Measurements from ENCODE around the gene PTEN. TPM values are rescaled to one million over a fixed set of nuclear protein-coding genes. Genes with fewer than 3 reads are reported as not detected.

PTEN gene
- total and polyA plus RNA-seq, 11 donors: 20.1 to 77.7 (median 60.0) TPM

DNA sequence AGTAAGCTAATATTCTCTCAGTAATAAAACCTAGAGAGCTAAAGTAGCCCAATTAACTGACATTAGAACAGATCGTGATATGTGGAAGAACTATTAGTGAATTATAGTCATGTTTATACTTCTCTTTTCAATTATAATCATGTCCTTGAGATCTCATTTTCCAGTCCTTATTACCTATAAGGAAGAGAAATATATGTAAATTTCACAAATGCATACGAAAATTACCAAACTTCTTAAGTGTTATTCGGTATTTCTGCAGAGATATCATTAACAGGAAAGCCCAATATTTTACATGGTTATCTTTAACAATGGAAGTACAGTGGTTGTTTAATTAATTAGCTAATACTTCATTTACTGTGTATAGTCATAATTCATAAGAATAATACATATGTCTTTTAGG, 110.7 kb downstream of the PTEN start:
- H3K27me3 ChIP-seq: no peaks in the 10 kb centered on the region
- H3K27ac ChIP-seq: no peak overlapping the region
- intact Hi-C loops (cut with DNase I): no loop called here
- H3K36me3 ChIP-seq: no peaks in the 10 kb centered on the region
- ATAC-seq (no peak), DNase-seq (no peak)
- WGBS, 4 donors: 83 to 88% (median 84%) methylated on average over 3 of the region's 3 CpGs
- no peaks in the 10 kb centered on the region for H3K9me3 ChIP-seq
- H3K4me1 ChIP-seq: peaks cover 0 to 8% (median 0%) of the 10 kb centered on the region in 12 donors
- H3K4me3 ChIP-seq: no peak overlapping the region
- TF ChIP-seq POLR2A (IDR thresholded peaks at IDR 0.05) (no peak), CTCF (IDR thresholded peaks at IDR 0.05) (no peak)

DNA sequence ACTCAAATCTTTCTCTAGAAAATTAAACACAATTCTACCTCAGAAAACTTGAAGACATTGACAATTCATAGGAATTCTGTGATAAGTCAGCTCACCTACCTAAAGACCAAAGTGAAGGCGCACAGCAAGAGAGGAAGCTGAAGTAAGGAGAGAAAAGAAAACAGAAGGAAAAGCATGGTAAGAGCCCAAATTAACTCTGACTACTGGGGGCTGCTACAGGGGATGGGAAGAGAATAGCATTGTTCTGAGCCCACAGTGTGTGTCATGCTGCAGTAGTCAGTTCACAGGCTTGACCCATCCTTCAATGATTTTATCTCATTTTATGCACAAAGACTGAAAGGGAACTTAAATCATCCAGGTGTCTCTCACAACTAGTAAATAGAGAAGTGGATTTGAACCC, 111.3 kb downstream of the PTEN start:
- no peaks in the 10 kb centered on the region for H3K36me3 ChIP-seq
- no peak for DNase-seq
- TF ChIP-seq CTCF (IDR thresholded peaks at IDR 0.05) (no peak), POLR2A (IDR thresholded peaks at IDR 0.05) (no peak)
- no peak for ATAC-seq
- 89 to 98% (median 96%) methylated on average over 1 of the region's 1 CpG for WGBS, 4 donors
- intact Hi-C loops (cut with DNase I): loop anchor here in 1 of 10 donors (5.0 kb wide), 1 partner anchor 138 kb away; no protein-coding TSS in a partner anchor
- no peaks in the 10 kb centered on the region for H3K9me3 ChIP-seq
- no peak overlapping the region for H3K4me3 ChIP-seq
- no peak overlapping the region for H3K27ac ChIP-seq
- peaks cover 0 to 8% (median 0%) of the 10 kb centered on the region in 12 donors for H3K4me1 ChIP-seq
- H3K27me3 ChIP-seq: no peaks in the 10 kb centered on the region

- H3K36me3 ChIP-seq: no peaks in the 10 kb centered on the region
- no peaks in the 10 kb centered on the region for H3K27me3 ChIP-seq
- H3K4me3 ChIP-seq: no peak overlapping the region
- intact Hi-C loops (cut with DNase I): loop anchor here in 1 of 10 donors (5.0 kb wide), 1 partner anchor 136 kb away; no protein-coding TSS in a partner anchor
- 70 to 78% (median 74%) methylated on average over 4 of the region's 4 CpGs for WGBS, 4 donors
- ATAC-seq: no peak
- no peaks in the 10 kb centered on the region for H3K9me3 ChIP-seq
- DNase-seq: no peak
- H3K27ac ChIP-seq: no peak overlapping the region
- TF ChIP-seq CTCF (IDR thresholded peaks at IDR 0.05) (no peak), POLR2A (IDR thresholded peaks at IDR 0.05) (no peak)
- H3K4me1 ChIP-seq: peaks cover 0 to 2% (median 0%) of the 10 kb centered on the region in 12 donors
These were observed 112.8 kb downstream of the PTEN start for GRCh38 chr10:87976101-87976743.

DNA sequence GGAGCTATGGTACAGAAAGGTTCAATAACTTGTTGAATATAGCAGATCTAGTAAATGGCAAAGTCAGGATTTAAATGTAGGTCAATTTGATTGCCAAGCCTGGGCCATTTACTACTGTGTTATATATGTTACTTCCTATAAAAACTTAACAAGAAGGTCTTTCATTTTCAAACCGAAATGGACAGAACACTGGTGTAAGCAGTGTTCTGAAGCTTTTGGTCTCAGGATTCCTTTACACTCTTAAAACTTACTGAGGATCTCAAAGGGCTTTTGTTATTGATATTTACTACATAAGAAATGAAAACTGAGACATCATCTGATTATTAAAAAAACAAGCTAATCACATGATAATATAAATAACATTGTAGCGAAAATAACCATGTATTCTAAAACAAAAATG, 114.7 kb downstream of the PTEN start:
- no peaks in the 10 kb centered on the region for H3K9me3 ChIP-seq
- intact Hi-C loops (cut with DNase I): loop anchor here in 1 of 10 donors (5.0 kb wide), 1 partner anchor 134 kb away; no protein-coding TSS in a partner anchor
- 90 to 93% (median 92%) methylated on average over 2 of the region's 2 CpGs for WGBS, 4 donors
- H3K4me3 ChIP-seq: no peak overlapping the region
- no peak for ATAC-seq
- H3K27me3 ChIP-seq: no peaks in the 10 kb centered on the region
- no peaks in the 10 kb centered on the region for H3K36me3 ChIP-seq
- TF ChIP-seq POLR2A (IDR thresholded peaks at IDR 0.05) (no peak), CTCF (IDR thresholded peaks at IDR 0.05) (no peak)
- DNase-seq: no peak
- no peaks in the 10 kb centered on the region for H3K4me1 ChIP-seq
- H3K27ac ChIP-seq: no peak overlapping the region

Data from heart left ventricle (tissue), 16 donors.